Keratinocyte (primary cell): Measurements from ENCODE around the gene DTNB. TPM values are rescaled to one million over a fixed set of nuclear protein-coding genes. Genes with fewer than 3 reads are reported as not detected.
A peak's percentile ranks its signal among the peaks of the same experiment; 100 is the strongest.

Experiments
- DNase-seq: peaks from one replicate; pipeline ENCODE4 v3.0.0-alpha.2; 2011; ENCODE audit warnings: low read depth, missing footprints, low spot score
- FAIRE-seq: peaks from 2 replicates; lab custom pipeline; 2011; peaks lifted over from hg19 to GRCh38; lab: Jason Lieb, UNC
- H2AFZ ChIP-seq: 2 replicates; pipeline ENCODE4 v1.6.0; 2012; ENCODE audit warnings: low read length, control low read depth, inconsistent platforms; ENCODE audit not compliant: control insufficient read depth
- H3K27ac ChIP-seq: 2 replicates; pipeline ENCODE4 v1.5.1; 2011; ENCODE audit warnings: low read length; ENCODE audit not compliant: control insufficient read depth, insufficient read depth
- H3K27me3 ChIP-seq: 3 replicates; pipeline ENCODE4 v1.6.0; 2011; ENCODE audit warnings: low read length; ENCODE audit not compliant: control insufficient read depth, insufficient read depth; ENCODE audit errors: extremely low read depth
- H3K36me3 ChIP-seq, 2 experiments: 2 replicates in 1 of 2; 3 replicates in 1 of 2; pipeline ENCODE4 v1.5.1; 2011; ENCODE audit warnings: low read length in 2 of 2, mild to moderate bottlenecking in 1 of 2; ENCODE audit not compliant: control insufficient read depth in 2 of 2, insufficient read depth in 2 of 2; ENCODE audit errors: extremely low read depth in 1 of 2
- H3K4me1 ChIP-seq: 3 replicates; pipeline ENCODE4 v1.5.1; 2011; ENCODE audit warnings: low read length; ENCODE audit not compliant: control insufficient read depth, insufficient read depth; ENCODE audit errors: extremely low read depth
- H3K4me2 ChIP-seq: 3 replicates; pipeline ENCODE4 v1.6.0; 2011; ENCODE audit warnings: low read depth, low read length; ENCODE audit not compliant: control insufficient read depth, insufficient read depth; ENCODE audit errors: extremely low read depth
- H3K4me3 ChIP-seq, 3 experiments: fragments of 200-600 bp in 1 of 3; sonication (generic) in 1 of 3; 2 replicates in 2 of 3; 3 replicates in 1 of 3; pipeline ENCODE4 v1.5.1; 2011 to 2016; ENCODE audit warnings: low read length in 3 of 3, mild to moderate bottlenecking in 3 of 3, control low read depth in 2 of 3, inconsistent platforms in 1 of 3, low read depth in 1 of 3, mixed read lengths in 1 of 3, mixed run types in 1 of 3, moderate library complexity in 1 of 3; ENCODE audit not compliant: control insufficient read depth in 2 of 3, insufficient read depth in 2 of 3; ENCODE audit errors: extremely low read depth in 1 of 3
- H3K79me2 ChIP-seq: 2 replicates; pipeline ENCODE4 v1.6.0; 2012; ENCODE audit warnings: low read length; ENCODE audit not compliant: control insufficient read depth, insufficient read depth
- H3K9ac ChIP-seq: 3 replicates; pipeline ENCODE4 v1.6.0; 2011; ENCODE audit warnings: low read length; ENCODE audit not compliant: control insufficient read depth, insufficient read depth; ENCODE audit errors: extremely low read depth
- H3K9me1 ChIP-seq: 3 replicates; pipeline ENCODE4 v1.6.0; 2011; ENCODE audit warnings: low read length; ENCODE audit not compliant: control insufficient read depth, insufficient read depth; ENCODE audit errors: extremely low read depth
- H3K9me3 ChIP-seq: 2 replicates; pipeline ENCODE4 v1.5.1; 2012; ENCODE audit warnings: low read depth, low read length; ENCODE audit not compliant: control insufficient read depth
- H4K20me1 ChIP-seq: 3 replicates; pipeline ENCODE4 v1.6.0; 2011; ENCODE audit warnings: low read length; ENCODE audit not compliant: control insufficient read depth, insufficient read depth; ENCODE audit errors: extremely low read depth
- EZH2 ChIP-seq: IDR thresholded peaks from one replicate; pipeline ENCODE4 v1.6.1; 2012; ENCODE audit warnings: inconsistent platforms, mild to moderate bottlenecking, low read length, moderate library complexity
- dilution Hi-C: fragments of 300-500 bp; cut with MboI; formaldehyde crosslinking; loops from one replicate; pipeline ENCODE4 v1.7.0; 2020; ENCODE audit warnings: low sequenced_read_pairs; ENCODE audit not compliant: extremely low pct_ligation_motif_present
- polyA plus RNA-seq, 5 experiments: library from polyadenylated mRNA; depleted of rRNA in 3 of 5; stranded (reverse) in 3 of 5; stranded (forward) in 1 of 5; unstranded in 1 of 5; fragments of >200 nt; gene quantifications; 1 replicate in 1 of 5; 2 replicates in 3 of 5; 3 replicates in 1 of 5; pipeline versions ENCODE4 v1.2.1 to v1.2.3, GENCODE V29; 2011 to 2012; ENCODE audit warnings: missing spikeins in 2 of 5, low read depth in 1 of 5, low replicate concordance in 1 of 5
- TF ChIP-seq, protein P1 (sequence below), 3 experiments: IDR thresholded peaks in 1 of 3; conservative IDR thresholded peaks in 1 of 3; optimal IDR thresholded peaks in 1 of 3; 2 replicates in 2 of 3; 3 replicates in 1 of 3; pipeline versions ENCODE3 to v1.5.1; 2011; ENCODE audit warnings: low read length in 3 of 3, mild to moderate bottlenecking in 3 of 3, moderate library complexity in 2 of 3, control low read depth in 1 of 3, inconsistent platforms in 1 of 3; ENCODE audit not compliant: insufficient read depth in 2 of 3; ENCODE audit errors: extremely low read depth in 1 of 3

DTNB gene
- polyA plus RNA-seq, 1 donor (not counting 4 experiments of a cell fraction or from before 2014, with no cell fraction given) = 31.5 TPM

DNA sequence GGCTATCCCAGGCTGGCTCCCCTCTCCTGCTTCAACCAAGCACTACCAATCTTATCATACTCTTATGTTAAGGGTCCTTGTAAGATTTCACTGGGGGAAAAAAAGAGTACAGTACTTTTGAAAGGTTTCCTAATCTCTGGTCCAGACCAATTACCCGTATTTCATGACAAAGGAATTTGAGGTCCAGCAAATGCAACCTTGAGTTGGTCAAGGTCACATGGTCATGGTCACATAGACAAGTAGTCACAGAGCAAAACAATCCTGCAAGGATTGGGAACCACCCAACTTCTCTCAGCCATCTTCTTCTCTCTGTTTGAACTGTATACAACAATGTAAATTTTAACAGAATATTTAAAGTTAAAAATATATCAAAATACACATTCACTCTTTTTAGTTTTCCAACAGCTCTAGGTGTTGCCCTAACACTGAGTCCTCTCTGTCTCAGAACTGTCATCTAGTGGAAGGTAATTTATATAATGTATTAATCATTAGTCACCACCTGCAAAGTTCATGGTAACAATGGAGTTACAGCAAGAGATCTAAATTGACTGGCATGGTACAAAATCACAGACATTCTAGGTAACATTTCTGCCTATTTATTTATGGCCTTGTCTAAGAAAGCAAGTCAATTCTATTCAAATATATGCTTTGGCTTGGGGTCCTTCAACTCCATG, 21.5 kb downstream of the DTNB start:
- Histone ChIP-seq H2AFZ (no peak overlapping the region), H3K9me1 (no peaks in the 10 kb centered on the region), H3K4me1 (peaks cover 41% of the 10 kb centered on the region), H3K9ac (no peak overlapping the region), H3K27ac (no peak overlapping the region), H4K20me1 (no peaks in the 10 kb centered on the region), H3K27me3 (no peaks in the 10 kb centered on the region), H3K4me3 (no peak overlapping the region), H3K36me3 (peaks cover 3 to 4% of the 10 kb centered on the region in 2 experiments), H3K79me2 (peaks cover 19% of the 10 kb centered on the region), H3K9me3 (no peaks in the 10 kb centered on the region), H3K4me2 (peak overlapping the region; percentile 20)
- TF ChIP-seq EZH2 = no peak
- TF ChIP-seq, protein P1, sequence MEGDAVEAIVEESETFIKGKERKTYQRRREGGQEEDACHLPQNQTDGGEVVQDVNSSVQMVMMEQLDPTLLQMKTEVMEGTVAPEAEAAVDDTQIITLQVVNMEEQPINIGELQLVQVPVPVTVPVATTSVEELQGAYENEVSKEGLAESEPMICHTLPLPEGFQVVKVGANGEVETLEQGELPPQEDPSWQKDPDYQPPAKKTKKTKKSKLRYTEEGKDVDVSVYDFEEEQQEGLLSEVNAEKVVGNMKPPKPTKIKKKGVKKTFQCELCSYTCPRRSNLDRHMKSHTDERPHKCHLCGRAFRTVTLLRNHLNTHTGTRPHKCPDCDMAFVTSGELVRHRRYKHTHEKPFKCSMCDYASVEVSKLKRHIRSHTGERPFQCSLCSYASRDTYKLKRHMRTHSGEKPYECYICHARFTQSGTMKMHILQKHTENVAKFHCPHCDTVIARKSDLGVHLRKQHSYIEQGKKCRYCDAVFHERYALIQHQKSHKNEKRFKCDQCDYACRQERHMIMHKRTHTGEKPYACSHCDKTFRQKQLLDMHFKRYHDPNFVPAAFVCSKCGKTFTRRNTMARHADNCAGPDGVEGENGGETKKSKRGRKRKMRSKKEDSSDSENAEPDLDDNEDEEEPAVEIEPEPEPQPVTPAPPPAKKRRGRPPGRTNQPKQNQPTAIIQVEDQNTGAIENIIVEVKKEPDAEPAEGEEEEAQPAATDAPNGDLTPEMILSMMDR (optimal IDR thresholded peaks at IDR 0.05 in 1 of 3, IDR thresholded peaks at IDR 0.05 in 1 of 3, conservative IDR thresholded peaks at IDR 0.05 in 1 of 3; ENCODE audit: extremely low read depth in 1 of 3, insufficient read depth in 2 of 3, low read length in 3 of 3) = no peak
- DNase-seq (no peak), FAIRE-seq (no peak)
- dilution Hi-C loops = no loop called here

DNA sequence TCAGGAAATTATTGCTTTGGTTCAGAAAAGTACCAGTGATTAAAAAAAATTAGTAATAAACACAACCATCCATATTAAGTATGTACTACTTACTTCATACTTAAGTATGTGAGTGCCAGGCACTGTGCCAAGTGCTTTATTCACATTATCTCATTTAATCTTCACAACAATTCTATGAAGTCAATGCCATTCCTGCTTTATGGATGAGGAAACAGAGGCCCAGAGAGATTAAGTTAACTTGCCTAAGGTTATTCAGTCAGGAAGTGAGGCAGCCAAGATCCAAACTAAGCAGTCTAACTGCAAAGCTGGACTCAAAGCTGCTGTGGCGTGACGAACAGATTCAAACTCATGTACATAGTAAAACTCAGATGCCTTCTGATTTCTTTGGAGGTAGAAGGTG, 22.3 kb downstream of the DTNB start:
- no peak overlapping the region for H2AFZ ChIP-seq
- TF ChIP-seq, protein P1 (optimal IDR thresholded peaks at IDR 0.05 in 1 of 3, IDR thresholded peaks at IDR 0.05 in 1 of 3, conservative IDR thresholded peaks at IDR 0.05 in 1 of 3; ENCODE audit: extremely low read depth in 1 of 3, insufficient read depth in 2 of 3, low read length in 3 of 3) = no peak
- TF ChIP-seq EZH2 = no peak
- H3K4me1 ChIP-seq = peaks cover 34% of the 10 kb centered on the region
- FAIRE-seq (peak; percentile 36), DNase-seq (peak; percentile 54)
- H3K4me2 ChIP-seq = peak overlapping the region; percentile 12
- no peak overlapping the region for H3K4me3 ChIP-seq
- H3K9me1 ChIP-seq = no peaks in the 10 kb centered on the region
- H3K36me3 ChIP-seq = peaks cover 3 to 4% of the 10 kb centered on the region in 2 experiments
- H3K79me2 ChIP-seq = peaks cover 13% of the 10 kb centered on the region
- H3K27ac ChIP-seq = peak overlapping the region; percentile 1
- H3K27me3 ChIP-seq = no peaks in the 10 kb centered on the region
- dilution Hi-C loops = no loop called here
- no peaks in the 10 kb centered on the region for H3K9me3 ChIP-seq
- no peaks in the 10 kb centered on the region for H4K20me1 ChIP-seq
- no peak overlapping the region for H3K9ac ChIP-seq
